GM23338 (cell line): ENCODE results near the gene PNMA8B.

Source experiments
- EZH2 ChIP-seq: fragments of 200-600 bp; sonication (generic); IDR thresholded peaks from one replicate; pipeline ENCODE4 v1.8.0; 2017; ENCODE audit warnings: antibody characterized with exemption, mild to moderate bottlenecking, low read depth; ENCODE audit not compliant: unreplicated experiment
- EZH2phosphoT487 ChIP-seq: fragments of 200-600 bp; sonication (generic); IDR thresholded peaks from one replicate; pipeline ENCODE4 v1.8.1; 2018; ENCODE audit warnings: antibody characterized with exemption; ENCODE audit not compliant: unreplicated experiment
- JUNB ChIP-seq: IDR thresholded peaks from one replicate; pipeline ENCODE4 v1.6.1; 2016; ENCODE audit warnings: antibody characterized with exemption; ENCODE audit not compliant: unreplicated experiment
- POLR2AphosphoS5 ChIP-seq: IDR thresholded peaks from 2 replicates; pipeline ENCODE4 v1.6.1; 2016; ENCODE audit warnings: antibody characterized with exemption, low read depth
- ZNF331 ChIP-seq: fragments of 250-450 bp; sonication (Bioruptor Pico); IDR thresholded peaks from 2 replicates; pipeline ENCODE4 v1.5.0; 2020; ENCODE audit warnings: low read depth, mild to moderate bottlenecking, moderate library complexity
- TF ChIP-seq, protein P1 (sequence below), 2 experiments: fragments of 200-600 bp in 1 of 2; sonication (generic) in 1 of 2; conservative IDR thresholded peaks; 2 replicates each; pipeline versions ENCODE4 v1.5.1 to v1.6.1; 2016 to 2017; ENCODE audit warnings: antibody characterized with exemption in 2 of 2, low read depth in 2 of 2, mild to moderate bottlenecking in 2 of 2, moderate library complexity in 1 of 2
- TF ChIP-seq, protein P2 (sequence below): IDR thresholded peaks from 2 replicates; pipeline ENCODE4 v1.6.1; 2016; ENCODE audit warnings: antibody characterized with exemption

DNA sequence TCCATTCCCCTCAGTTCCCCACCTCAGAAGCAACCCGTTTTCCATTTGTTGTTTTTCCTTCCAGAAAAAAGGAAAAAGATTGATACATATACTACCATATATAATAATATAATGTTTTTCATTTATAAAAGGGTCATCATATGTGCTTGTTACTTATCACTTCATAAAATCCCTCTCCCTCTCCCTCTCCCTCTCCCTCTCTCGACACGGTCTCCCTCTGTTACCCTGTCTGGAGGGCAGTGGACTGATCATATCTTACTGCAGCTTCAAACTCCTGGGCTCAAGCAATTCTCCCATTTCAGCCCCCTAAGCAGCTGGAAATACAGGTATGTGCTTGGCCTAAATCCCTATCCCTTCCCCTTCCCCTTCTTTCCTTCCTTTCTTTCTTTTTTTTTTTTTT is 41.4 kb downstream of the PNMA8B start:
- TF ChIP-seq EZH2: no peak
- TF ChIP-seq, protein P1, sequence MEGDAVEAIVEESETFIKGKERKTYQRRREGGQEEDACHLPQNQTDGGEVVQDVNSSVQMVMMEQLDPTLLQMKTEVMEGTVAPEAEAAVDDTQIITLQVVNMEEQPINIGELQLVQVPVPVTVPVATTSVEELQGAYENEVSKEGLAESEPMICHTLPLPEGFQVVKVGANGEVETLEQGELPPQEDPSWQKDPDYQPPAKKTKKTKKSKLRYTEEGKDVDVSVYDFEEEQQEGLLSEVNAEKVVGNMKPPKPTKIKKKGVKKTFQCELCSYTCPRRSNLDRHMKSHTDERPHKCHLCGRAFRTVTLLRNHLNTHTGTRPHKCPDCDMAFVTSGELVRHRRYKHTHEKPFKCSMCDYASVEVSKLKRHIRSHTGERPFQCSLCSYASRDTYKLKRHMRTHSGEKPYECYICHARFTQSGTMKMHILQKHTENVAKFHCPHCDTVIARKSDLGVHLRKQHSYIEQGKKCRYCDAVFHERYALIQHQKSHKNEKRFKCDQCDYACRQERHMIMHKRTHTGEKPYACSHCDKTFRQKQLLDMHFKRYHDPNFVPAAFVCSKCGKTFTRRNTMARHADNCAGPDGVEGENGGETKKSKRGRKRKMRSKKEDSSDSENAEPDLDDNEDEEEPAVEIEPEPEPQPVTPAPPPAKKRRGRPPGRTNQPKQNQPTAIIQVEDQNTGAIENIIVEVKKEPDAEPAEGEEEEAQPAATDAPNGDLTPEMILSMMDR (conservative IDR thresholded peaks at IDR 0.05; ENCODE audit: low read depth in 2 of 2): no peak
- TF ChIP-seq EZH2phosphoT487: no peak
- TF ChIP-seq JUNB: no peak
- TF ChIP-seq POLR2AphosphoS5: no peak
- TF ChIP-seq, protein P2, sequence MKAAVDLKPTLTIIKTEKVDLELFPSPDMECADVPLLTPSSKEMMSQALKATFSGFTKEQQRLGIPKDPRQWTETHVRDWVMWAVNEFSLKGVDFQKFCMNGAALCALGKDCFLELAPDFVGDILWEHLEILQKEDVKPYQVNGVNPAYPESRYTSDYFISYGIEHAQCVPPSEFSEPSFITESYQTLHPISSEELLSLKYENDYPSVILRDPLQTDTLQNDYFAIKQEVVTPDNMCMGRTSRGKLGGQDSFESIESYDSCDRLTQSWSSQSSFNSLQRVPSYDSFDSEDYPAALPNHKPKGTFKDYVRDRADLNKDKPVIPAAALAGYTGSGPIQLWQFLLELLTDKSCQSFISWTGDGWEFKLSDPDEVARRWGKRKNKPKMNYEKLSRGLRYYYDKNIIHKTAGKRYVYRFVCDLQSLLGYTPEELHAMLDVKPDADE: no peak
- no peak for TF ChIP-seq ZNF331 (CRISPR knock-in tag)
